GM19239 (cell line): ENCODE data around the gene MIOX.
"Not testable (repeated sequence)": the region's sequence is repeated elsewhere in the genome, so short reads cannot be mapped to it uniquely, and the experiment has no call there.

Experiments used
- DNase-seq: peaks from one replicate; pipeline ENCODE4 v3.0.0; 2011; ENCODE audit warnings: low spot score; ENCODE audit not compliant: insufficient read length
- FAIRE-seq: peaks from 2 replicates; lab custom pipeline; 2011; peaks lifted over from hg19 to GRCh38; lab: Jason Lieb, UNC

MIOX gene

DNA sequence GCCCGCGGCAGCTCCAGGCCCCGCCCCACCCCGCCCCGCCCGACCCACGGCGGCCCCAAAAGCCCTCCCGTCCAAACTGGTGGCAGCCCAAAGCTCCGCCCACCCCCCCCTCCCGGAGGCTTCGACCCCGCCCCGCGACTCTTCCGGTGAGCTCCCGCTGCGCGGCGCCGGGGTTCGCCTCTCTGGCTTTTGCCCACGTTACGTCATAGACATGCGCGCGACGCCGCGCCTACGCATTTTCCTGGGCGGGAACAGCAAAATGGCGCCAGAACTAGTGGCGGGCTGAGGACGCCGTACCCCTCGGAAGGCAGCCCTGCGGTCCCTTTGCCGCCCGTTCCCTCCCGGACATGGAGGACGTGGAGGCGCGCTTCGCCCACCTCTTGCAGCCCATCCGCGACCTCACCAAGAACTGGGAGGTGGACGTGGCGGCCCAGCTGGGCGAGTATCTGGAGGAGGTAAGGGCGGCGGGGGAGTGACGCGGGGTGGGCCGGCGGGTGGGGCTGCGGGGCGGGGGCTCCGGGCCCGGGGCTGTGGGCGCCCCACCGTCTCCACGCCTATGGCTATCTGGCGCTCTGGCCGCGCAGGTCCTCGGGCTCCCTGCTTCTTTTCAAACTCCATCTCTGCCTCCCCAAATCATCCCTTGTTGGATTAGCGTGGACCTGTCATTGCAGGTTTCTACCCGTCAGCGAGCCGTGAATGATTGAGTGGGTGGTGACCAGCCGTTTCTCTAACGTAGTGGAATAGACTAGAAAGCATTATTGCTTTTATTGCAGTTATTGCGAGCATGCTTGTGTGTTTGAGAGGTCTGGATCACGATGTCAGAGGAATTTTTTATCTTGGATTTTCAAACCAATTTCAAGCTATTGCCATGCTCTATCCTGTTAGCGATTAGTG is 21.6 kb downstream of the MIOX start, which contains the start of gene NCAPH2:
NCAPH2 (plus strand) TSS at position 234 of the 894 bp plus-strand sequence; CDS start at position 348, 114 bp downstream.
- FAIRE-seq, result peak; percentile 97
- DNase-seq, result peak; percentile 100

DNA sequence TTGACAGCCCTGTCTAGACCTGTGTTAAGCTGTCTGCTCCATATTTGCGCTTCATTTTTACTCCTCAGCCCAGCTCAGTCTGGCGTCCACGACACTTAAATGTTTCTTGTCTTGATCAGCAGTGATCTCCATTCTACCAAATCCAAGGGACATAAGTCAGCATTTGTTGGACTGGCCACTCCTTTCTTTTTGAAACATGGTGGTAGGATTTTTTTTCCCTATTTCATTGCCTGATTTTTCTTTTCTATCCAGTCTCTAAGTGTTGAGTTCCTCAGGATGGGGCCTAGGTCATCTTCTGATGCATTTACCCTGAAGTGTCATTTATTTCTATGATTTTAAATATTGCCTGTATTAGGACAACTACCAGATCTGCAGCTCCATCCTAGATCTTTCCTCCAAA is 22.2 kb downstream of the MIOX start:
- FAIRE-seq (no peak), DNase-seq (no peak)

DNA sequence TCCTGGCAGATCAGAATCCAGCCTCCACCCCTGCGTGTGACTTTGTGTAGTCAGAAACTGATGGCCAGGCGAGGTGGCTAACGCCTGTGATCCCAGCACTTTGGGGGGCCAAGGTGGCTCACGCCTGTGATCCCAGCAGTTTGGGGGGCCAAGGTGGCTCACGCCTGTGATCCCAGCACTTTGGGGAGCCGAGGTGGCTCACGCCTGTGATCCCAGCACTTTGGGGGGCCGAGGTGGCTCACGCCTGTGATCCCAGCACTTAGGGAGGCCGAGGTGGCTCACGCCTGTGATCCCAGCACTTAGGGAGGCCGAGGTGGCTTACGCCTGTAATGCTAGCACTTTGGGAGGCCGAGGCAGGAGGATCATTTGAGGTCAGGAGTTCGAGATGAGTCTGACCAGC is 26.5 kb downstream of the MIOX start:
- no peak for DNase-seq
- FAIRE-seq, result no peak

DNA sequence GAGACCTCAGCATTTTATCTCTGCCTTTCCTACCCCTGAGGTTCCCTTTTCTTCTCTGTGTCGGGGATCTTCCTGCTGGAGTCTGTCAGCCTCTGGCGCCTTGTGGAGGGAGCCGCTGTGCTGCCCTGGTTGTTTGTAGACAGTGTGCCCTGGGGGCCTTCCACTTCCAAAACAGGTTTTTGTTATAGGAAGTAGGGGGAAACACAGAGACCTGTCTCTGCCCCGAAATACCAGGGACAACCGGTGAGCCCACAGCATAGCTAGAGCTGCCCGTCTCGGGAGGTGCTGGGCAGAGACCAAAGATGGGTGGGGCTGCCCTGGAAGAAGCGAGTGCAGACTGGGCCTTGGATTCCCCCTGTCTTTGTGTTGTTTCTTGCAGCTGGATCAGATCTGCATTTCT is 29.4 kb downstream of the MIOX start:
- no peak for FAIRE-seq
- DNase-seq, result no peak

DNA sequence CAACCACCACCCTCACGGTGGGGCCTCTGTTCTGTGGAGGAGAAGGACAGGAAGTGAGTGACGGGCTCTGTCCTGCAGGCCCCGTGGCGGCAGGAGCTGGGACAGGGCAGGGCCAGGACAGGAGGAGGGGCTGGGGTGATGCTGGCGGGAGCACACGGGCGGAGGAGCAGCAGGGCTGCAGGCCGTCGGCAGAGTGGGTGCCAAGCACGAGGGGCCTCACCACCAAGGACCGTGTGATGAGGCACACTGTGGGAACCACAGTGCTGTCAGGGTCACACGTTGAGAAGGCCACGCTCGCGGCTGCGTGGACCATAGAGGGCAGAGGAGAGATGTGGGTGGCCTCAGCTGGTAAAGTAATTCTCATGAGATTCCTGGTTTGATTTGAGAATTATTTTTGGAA is 30.2 kb downstream of the MIOX start:
- DNase-seq, result no peak
- FAIRE-seq, result no peak

DNA sequence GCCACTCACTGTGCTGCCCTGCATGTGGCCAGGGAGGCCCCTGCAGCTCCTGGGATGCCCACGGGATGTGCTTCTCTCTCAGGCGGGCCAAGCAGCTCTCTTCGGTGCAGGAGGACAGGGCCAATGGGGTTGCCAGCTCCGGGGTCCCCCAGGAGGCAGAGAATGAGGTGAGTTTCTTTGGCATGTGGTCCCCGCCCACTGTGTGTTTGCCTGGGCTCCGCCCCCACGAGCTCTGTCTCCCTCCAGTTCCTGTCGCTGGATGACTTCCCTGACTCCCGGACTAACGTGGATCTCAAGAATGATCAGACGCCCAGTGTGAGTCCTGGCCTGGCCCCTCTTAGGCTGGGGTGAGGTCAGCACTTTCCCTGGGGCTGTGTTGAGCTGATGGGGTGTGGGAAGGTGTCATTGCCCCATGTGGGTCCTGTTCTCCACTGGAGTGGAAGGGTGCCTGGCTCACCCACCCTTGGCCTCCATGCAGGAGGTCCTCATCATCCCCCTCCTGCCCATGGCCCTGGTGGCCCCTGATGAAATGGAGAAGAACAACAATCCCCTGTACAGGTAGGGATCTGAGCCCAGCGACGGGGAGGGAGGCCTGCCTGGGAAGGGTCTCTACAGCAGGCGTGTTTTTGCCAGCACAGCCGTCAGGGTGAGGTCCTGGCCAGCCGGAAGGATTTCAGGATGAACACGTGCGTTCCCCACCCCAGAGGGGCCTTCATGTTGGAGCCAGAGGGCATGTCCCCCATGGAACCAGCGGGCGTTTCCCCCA is 31.0 kb downstream of the MIOX start:
- FAIRE-seq (no peak), DNase-seq (no peak)

DNA sequence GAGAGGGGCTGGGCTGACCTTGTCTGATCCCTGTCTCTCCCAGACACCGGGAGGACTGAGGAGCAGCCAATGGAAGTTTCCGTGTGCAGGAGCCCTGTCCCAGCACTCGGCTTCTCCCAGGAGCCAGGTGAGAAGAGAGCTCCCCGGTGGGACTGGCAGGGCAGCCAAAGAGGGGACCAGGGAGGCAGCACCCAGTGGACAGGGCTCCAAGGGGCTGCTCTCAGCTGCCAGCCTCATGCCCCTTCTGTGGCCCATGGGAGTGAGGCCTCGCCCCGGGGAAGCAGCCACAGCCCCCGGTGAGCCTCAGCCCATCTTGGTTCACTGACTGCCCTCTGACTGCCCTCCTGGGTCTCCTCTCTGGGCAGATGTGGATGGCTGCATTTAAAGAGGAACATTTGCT is 31.9 kb downstream of the MIOX start:
- FAIRE-seq (no peak), DNase-seq (no peak)

DNA sequence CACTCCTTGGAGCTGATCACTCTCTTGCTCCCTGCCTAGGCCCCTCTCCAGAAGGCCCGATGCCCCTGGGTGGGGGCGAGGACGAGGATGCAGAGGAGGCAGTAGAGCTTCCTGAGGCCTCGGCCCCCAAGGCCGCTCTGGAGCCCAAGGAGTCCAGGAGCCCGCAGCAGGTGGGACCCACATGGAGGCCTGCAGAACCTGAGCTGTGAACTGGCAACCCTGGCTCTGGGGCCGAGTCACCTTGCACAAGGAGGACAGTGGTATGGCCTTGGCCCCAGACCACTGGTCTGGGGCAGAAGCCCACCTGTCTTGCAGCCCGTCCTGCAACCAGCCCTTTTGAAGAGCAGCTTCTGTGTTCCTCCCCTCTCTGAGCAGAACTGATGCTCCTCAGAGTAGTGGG is 32.5 kb downstream of the MIOX start:
- FAIRE-seq (no peak), DNase-seq (no peak)

DNA sequence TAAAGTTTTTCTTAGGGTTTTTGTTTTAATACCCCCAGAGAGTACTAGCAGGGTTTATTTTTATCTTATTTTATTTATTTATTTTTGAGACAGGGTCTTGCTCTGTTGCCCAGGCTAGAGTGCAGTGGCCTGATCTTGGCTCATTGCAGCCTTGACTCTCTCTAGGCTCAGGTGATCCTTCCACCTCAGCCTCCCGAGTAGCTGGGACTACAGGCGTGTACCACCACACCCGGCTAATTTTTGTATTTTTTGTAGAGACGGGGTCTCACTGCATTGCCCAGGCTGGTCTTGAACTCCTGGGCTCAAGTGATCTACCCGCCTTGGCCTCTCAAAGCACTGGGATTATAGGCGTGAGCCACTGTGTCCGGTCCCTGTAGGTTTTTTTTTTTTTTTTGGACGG is 33.5 kb downstream of the MIOX start:
- not testable (repeated sequence) for FAIRE-seq

DNA sequence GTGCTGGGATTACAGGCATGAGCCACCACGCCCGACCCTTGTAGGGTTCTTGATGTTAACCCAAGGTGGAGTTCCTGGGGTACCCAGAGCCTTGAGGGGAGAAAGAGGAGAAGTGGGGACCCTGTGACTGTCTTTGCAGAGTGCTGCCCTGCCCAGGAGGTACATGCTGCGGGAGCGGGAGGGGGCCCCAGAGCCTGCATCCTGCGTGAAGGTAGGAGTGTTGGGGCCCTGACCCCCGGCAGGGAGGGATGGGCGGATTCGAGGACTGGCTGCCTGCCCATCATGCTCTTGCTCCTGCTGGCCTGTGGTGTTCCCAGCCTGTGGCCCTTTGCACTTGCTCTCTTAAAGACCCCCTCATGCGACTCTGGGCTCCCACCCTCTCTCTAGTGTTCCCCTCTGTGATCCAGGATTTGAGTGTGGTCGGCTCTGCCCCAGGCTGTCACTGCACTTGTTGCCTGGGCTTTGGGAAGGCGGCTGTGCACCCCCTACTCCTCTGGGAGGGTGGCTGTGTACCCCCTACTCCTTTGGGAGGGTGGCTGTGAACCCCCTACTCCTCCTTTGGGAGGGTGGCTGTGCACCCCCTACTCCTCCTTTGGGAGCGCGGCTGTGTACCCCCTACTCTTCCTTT is 34.3 kb downstream of the MIOX start:
- FAIRE-seq, result no peak
- no peak for DNase-seq

More for the DNA sequence above, 33.5 kb downstream of the MIOX start:
- not testable (repeated sequence) for DNase-seq

DNA sequence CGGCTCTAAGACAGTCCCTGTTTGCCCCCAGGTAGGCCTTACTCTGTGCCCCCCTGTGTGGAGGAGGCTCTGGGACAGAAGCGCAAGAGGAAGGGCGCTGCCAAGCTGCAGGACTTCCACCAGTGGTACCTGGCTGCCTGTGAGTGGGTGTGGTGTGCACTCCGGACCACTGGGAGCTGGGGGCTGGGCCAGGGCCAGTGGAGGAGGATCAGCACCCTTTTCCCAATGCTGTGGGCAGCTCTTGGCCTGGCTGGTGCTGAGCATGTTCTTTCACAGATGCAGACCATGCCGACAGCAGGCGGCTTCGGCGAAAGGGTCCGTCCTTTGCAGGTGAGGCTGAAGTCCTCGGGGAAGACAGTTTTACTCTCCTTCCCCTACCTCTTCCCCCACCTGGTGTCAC is 35.1 kb downstream of the MIOX start:
- DNase-seq (no peak), FAIRE-seq (no peak)

DNA sequence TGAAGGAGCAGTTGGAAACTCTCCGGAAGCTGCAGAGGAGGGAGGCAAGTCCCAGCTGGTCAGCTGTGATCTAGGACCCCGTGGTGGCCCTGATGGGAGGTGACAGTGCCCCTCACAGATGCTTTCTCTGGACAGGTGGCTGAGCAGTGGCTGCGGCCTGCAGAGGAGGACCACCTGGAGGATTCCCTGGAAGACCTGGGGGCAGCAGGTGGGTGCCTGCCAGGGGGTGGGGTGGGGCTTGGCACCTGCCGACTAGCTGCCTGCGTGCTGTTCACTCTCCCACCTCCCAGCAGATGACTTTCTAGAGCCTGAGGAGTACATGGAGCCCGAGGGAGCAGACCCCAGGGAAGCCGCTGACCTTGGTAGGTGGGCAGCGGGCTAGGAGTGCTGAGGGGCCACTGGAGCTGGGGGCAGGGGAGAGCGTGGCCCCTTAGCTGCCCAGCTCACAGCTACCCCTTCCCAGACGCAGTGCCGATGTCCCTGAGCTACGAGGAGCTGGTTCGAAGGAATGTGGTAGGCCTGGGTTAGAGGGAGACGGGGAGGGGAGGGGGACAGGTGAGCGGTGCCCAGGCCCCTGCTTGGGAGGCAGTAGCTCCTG is 35.6 kb downstream of the MIOX start:
- no peak for FAIRE-seq
- DNase-seq, result no peak

DNA sequence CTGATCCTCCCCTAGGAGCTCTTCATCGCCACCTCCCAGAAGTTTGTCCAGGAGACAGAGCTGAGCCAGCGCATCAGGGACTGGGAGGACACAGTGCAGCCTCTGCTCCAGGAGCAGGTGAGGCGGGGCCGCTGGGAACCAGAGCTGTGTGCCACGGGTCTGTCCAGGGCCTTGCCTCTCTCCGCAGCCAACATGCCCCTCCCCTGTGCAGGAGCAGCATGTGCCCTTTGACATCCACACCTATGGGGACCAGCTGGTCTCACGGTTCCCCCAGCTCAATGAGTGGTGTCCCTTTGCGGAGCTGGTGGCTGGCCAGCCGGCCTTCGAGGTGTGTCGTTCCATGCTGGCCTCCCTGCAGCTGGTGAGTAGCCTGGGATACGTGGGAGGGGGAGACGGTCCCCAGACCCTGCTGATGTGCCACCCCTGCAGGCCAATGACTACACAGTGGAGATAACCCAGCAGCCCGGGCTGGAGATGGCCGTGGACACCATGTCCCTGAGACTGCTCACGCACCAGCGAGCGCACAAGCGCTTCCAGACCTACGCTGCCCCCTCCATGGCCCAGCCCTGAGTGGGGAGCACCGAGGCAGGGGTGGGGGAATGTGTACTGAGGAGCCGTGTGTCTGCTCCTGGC is 36.3 kb downstream of the MIOX start:
- no peak for DNase-seq
- no peak for FAIRE-seq

DNA sequence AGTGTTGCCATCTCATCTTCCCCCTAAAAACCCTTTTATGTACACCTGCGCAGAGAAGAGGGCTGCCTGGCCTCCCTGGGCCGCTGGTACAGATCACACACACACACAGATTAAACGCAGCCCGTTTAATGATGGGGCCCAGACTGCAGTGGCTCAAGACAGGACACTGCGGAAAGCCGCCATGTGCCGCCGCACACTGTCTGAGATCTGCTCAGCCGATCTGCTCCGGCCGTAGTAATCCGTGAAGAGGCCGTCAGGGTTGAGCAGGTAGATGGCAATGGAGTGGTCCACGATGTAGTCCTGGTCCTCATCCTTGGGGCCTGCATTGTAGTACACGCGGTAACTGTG is 36.8 kb downstream of the MIOX start:
- FAIRE-seq, result no peak
- DNase-seq, result no peak

DNA sequence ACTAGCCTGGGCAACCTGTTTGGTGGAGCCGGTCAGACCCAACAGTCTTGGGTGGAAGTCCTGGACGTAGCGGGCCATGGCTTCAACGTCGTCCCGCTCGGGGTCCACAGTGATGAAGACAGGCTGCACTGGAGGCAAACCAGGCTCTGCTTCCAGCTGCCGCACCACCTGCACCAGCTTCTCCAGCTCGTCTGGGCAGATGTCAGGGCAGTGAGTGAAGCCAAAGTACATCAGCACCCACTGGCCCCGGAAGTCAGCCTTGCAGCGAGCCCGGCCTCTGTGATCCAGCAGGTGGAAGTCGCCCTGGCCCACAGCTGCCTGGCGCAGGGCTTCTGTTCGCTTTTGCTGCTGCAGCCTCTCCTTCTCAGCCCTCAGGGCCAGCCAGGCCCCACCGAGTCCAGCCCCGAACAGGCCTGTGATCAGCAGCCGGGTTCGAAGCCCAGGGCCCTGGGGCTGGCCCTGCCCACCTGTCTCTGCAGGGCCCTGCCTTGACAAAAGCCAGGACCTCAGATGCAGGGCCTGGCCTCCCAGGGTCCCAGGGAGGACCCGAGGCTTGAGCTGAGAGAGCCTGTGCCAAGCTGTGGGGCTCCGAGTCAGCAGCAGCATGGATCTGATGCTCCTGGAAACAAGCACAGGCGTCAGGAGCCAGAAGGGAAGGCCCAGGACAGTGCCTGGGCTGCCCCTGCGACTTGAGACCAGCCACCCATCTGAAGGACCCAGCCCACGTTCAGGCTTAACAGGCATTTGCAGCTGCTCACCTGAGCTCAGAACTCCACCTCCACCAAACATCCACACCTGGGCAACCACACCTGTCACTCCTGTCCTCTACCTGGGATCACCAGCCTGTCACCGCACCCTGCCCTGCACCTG is 37.4 kb downstream of the MIOX start:
- FAIRE-seq, result no peak
- no peak for DNase-seq

DNA sequence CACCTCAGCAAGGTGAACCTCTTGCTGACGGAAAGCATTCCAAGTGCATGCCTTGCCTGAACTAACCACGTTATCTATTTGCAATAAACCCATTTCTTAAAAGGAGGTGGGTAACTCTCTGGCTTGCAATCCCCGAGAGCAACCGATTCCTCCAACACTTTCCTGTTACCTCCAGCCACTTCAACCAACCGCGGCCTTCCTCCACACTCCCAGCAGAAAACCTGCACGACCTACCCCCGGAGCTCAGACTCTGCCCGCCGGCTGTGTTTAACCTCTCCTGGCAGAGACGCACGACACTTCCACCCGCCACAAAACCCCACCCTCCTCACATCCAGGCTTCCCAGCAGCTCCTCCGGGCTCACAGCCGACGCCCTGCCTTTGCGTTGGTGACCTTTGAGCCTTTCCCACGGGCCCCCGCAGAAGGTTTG is 38.0 kb downstream of the MIOX start:
- FAIRE-seq (no peak), DNase-seq (no peak)

DNA sequence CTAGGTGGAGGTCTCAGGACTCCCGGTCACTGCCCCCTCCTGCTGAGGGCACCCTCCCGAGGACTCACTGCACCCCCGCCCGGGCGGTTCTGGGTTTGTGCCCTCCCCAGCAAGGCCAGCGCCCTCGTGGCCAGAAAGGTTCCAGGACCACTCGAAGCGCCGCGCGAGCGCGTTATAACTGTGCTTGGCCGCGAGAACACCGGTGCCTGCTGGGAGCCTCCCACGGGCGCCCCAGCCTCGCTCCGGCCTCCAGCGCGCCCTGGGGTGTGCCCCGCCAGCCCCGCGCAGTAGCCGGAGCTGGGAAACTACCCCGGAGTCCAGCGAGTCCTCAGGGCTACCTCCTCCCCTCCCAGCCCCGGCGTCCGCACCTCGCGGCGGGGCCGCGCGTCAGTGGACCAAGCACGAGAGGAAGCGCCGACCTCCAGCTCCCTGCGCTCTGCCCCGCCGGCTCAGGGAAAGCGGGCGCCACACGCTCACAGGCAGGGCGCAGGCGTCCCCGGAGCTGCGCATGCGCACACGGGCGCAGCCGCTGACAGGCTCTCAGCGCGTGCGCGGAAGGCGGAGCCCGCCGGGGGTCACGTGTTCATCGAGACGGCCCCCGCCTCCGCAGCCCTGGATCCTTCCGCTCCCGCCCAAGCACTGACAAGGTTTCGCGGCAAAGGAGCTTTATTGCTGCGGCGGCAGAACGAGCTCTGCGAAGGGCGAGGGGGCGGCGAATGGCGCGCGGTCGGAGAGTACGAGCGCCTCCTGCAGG is 38.6 kb downstream of the MIOX start, which contains the start of gene SCO2:
SCO2 (minus strand) TSS at position 495 of the 754 bp plus-strand sequence. CDS start 1,187 bp downstream, outside the sequence.
- DNase-seq (peak; percentile 90), FAIRE-seq (peak; percentile 97)

DNA sequence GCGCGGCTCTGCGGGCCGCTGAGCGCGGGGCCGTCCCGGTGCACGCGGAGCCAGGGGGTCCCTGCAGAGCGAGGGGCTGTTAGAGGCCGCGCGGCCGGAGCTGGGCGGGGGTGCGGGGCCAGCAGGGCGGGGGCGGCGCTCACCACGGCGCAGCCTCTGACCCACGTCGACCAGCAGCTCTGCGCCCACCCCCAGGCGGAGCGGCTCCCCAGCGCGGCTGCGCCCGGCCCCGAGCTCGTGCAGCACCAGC is 39.1 kb downstream of the MIOX start:
- FAIRE-seq, result no peak
- no peak for DNase-seq
